KMS-11 (cell line): Measurements from ENCODE around the gene CAPN11.

ENCODE experiments used
- H2AFZ ChIP-seq: fragments of 200-600 bp; sonication (generic); 2 replicates; pipeline ENCODE4 v1.6.1; 2016; ENCODE audit warnings: antibody characterized with exemption, mixed run types, low read depth
- H3K27ac ChIP-seq: fragments of 200-600 bp; sonication (generic); 2 replicates; pipeline ENCODE4 v1.6.1; 2016; ENCODE audit warnings: mild to moderate bottlenecking, mixed run types
- H3K27me3 ChIP-seq: fragments of 200-600 bp; sonication (generic); 2 replicates; pipeline ENCODE4 v1.6.1; 2017; ENCODE audit warnings: mild to moderate bottlenecking, low read depth, mixed run types, moderate library complexity; ENCODE audit not compliant: insufficient read depth
- H3K36me3 ChIP-seq: fragments of 200-600 bp; sonication (generic); 2 replicates; pipeline ENCODE4 v1.6.1; 2017; ENCODE audit warnings: mild to moderate bottlenecking, mixed run types; ENCODE audit not compliant: insufficient read depth
- H3K4me1 ChIP-seq: fragments of 200-600 bp; sonication (generic); 2 replicates; pipeline ENCODE4 v1.6.1; 2016; ENCODE audit warnings: mild to moderate bottlenecking, low read depth, mixed run types; ENCODE audit not compliant: poor library complexity, severe bottlenecking
- H3K4me2 ChIP-seq: fragments of 200-600 bp; sonication (generic); 2 replicates; pipeline ENCODE4 v1.7.0; 2016; ENCODE audit warnings: mild to moderate bottlenecking, mixed run types
- H3K4me3 ChIP-seq: fragments of 200-600 bp; sonication (generic); IDR thresholded peaks from 2 replicates; pipeline ENCODE4 v1.6.1; 2017; ENCODE audit warnings: low read depth, low read length, mixed read lengths; ENCODE audit not compliant: insufficient read depth
- H3K79me2 ChIP-seq: fragments of 200-600 bp; sonication (generic); 2 replicates; pipeline ENCODE4 v1.6.1; 2016; ENCODE audit warnings: low read depth, mixed run types; ENCODE audit not compliant: insufficient read depth
- H3K9ac ChIP-seq: fragments of 200-600 bp; sonication (generic); 2 replicates; pipeline ENCODE4 v1.6.1; 2016; ENCODE audit warnings: mild to moderate bottlenecking, mixed run types
- H4K20me1 ChIP-seq: fragments of 200-600 bp; sonication (generic); 2 replicates; pipeline ENCODE4 v1.6.1; 2016; ENCODE audit warnings: mild to moderate bottlenecking, mixed run types; ENCODE audit not compliant: insufficient read depth
- CTCF ChIP-seq: fragments of 200-600 bp; sonication (generic); conservative IDR thresholded peaks from 2 replicates; pipeline ENCODE4 v1.6.1; 2017; ENCODE audit warnings: low read depth, mild to moderate bottlenecking, antibody characterized with exemption, low read length, moderate library complexity, mixed read lengths

CAPN11 gene

DNA sequence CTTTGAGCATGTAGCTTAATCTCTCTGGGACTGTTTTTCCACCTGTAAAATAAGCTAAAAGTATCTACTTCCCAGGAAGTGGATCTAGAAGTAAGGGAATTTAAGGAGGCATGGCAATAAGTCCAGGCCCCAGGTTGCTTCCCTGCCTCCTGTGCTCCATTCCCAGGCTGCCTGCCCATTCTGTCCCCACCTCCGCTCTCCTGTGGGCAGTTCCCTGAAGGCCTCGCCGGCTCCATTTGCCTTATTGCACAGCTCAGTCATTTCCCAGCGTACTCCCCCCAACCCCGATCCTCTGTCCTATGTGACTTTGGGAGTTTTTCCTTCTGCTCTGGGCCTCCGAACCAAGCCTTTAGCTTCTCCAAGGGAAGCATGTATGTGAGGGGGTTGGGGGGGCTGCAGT lies 69.4 kb downstream of the CAPN11 start:
- H3K4me1 ChIP-seq = peaks cover 25% of the 10 kb centered on the region
- H3K4me3 ChIP-seq = no peak overlapping the region
- no peak overlapping the region for H3K4me2 ChIP-seq
- no peaks in the 10 kb centered on the region for H3K36me3 ChIP-seq
- H3K27ac ChIP-seq = no peak overlapping the region
- peaks cover 47% of the 10 kb centered on the region for H3K79me2 ChIP-seq
- H3K27me3 ChIP-seq = no peaks in the 10 kb centered on the region
- no peak overlapping the region for H2AFZ ChIP-seq
- peaks cover 8% of the 10 kb centered on the region; the same call in 1 of the 2 replicates for H4K20me1 ChIP-seq
- no peak overlapping the region for H3K9ac ChIP-seq
- TF ChIP-seq CTCF = no peak

DNA sequence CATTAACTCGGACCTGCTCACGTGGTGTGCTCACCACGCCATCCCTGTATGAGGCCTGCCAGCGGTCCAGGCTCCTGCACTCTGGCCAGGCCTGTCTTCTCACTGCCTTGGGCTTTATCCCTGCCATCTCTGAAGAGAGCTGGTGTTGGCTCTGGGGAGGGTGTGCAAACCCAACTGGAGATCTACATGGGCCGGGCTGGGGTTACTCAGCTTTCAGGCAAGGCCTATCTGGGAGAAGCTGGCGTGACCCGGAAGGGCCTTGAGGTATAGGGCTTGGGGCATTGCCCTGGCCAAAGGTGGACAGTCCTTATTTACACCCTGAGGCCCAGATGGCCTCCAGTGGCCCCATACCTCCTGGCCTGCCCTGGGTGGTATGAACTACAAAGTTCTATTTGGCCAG lies 69.8 kb downstream of the CAPN11 start:
- Histone ChIP-seq H3K4me3 (no peak overlapping the region), H3K79me2 (peaks cover 47% of the 10 kb centered on the region), H3K27ac (no peak overlapping the region), H3K4me1 (peaks cover 25% of the 10 kb centered on the region), H3K4me2 (no peak overlapping the region), H2AFZ (no peak overlapping the region), H4K20me1 (peaks cover 8% of the 10 kb centered on the region; the same call in 1 of the 2 replicates), H3K9ac (no peak overlapping the region), H3K36me3 (no peaks in the 10 kb centered on the region), H3K27me3 (no peaks in the 10 kb centered on the region)
- TF ChIP-seq CTCF = no peak

GRCh38 chr6:44228836-44229235 lies 70.2 kb downstream of the CAPN11 start:
- peaks cover 8% of the 10 kb centered on the region; the same call in 1 of the 2 replicates for H4K20me1 ChIP-seq
- no peak overlapping the region for H3K27ac ChIP-seq
- no peaks in the 10 kb centered on the region for H3K36me3 ChIP-seq
- H3K4me3 ChIP-seq = no peak overlapping the region
- no peak overlapping the region for H2AFZ ChIP-seq
- no peak for TF ChIP-seq CTCF
- H3K9ac ChIP-seq = no peak overlapping the region
- peaks cover 25% of the 10 kb centered on the region for H3K4me1 ChIP-seq
- H3K27me3 ChIP-seq = no peaks in the 10 kb centered on the region
- peaks cover 47% of the 10 kb centered on the region for H3K79me2 ChIP-seq
- H3K4me2 ChIP-seq = no peak overlapping the region

DNA sequence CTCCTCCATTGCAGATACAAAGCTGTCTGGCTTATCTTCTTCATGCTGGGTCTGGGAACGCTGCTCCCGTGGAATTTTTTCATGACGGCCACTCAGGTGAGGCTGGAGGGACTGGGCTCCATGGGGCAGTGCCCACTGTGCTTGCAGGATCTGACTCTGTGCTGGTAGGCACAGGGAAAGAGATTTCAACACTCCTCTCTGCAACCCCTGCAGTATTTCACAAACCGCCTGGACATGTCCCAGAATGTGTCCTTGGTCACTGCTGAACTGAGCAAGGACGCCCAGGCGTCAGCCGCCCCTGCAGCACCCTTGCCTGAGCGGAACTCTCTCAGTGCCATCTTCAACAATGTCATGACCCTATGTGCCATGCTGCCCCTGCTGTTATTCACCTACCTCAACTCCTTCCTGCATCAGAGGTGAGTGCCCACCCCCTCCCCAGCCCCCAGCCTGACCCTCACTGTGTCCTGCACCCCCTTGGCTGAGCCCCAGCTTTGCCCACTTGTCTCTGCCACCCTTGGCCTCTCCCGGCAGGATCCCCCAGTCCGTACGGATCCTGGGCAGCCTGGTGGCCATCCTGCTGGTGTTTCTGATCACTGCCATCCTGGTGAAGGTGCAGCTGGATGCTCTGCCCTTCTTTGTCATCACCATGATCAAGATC lies 70.9 kb downstream of the CAPN11 start:
- Histone ChIP-seq H3K36me3 (no peaks in the 10 kb centered on the region), H3K79me2 (peaks cover 41% of the 10 kb centered on the region), H3K4me1 (peaks cover 25% of the 10 kb centered on the region), H3K9ac (no peak overlapping the region), H4K20me1 (peaks cover 8% of the 10 kb centered on the region; the same call in 1 of the 2 replicates), H3K27ac (no peak overlapping the region), H3K27me3 (no peaks in the 10 kb centered on the region), H3K4me3 (no peak overlapping the region), H3K4me2 (no peak overlapping the region), H2AFZ (no peak overlapping the region)
- no peak for TF ChIP-seq CTCF
